BJ (cell line): ENCODE results near the gene EGF. TPM values are rescaled to one million over a fixed set of nuclear protein-coding genes. Genes with fewer than 3 reads are reported as not detected.

Experiments used
- CTCF ChIA-PET: fragments of 350-600 bp; formaldehyde crosslinking; extraction: SDS; loops from one replicate; lab custom pipeline; 2021; ENCODE audit warnings: antibody characterized with exemption, inconsistent platforms; lab: Yijun Ruan, JAX
- POLR2A ChIA-PET: fragments of 300-600 bp; sonication (Branson Sonifier 250); formaldehyde crosslinking; extraction: SDS; loops from one replicate; lab custom pipeline; 2021; ENCODE audit warnings: antibody characterized with exemption; lab: Charles Lee
- DNase-seq: peaks from one replicate; pipeline ENCODE4 v3.0.0-alpha.2; 2011; ENCODE audit warnings: low read depth
- H3K27me3 ChIP-seq: 2 replicates; pipeline ENCODE4 v1.6.0; 2011; ENCODE audit warnings: low read length; ENCODE audit not compliant: control insufficient read depth, insufficient read depth
- H3K36me3 ChIP-seq: 2 replicates; pipeline ENCODE4 v1.5.1; 2011; ENCODE audit warnings: low read length; ENCODE audit not compliant: control insufficient read depth, insufficient read depth
- H3K4me3 ChIP-seq: 2 replicates; pipeline ENCODE4 v1.5.1; 2011; ENCODE audit warnings: low read depth, mild to moderate bottlenecking, control low read depth, low read length
- polyA plus RNA-seq: library from polyadenylated mRNA; depleted of rRNA; stranded (reverse); fragments of >200 nt; gene quantifications from 2 replicates; pipeline ENCODE4 v1.2.3, GENCODE V29; 2011
- TF ChIP-seq, protein P1 (sequence below): IDR thresholded peaks from 2 replicates; pipeline ENCODE4 v1.5.1; 2011; ENCODE audit warnings: low read depth, mild to moderate bottlenecking, control low read depth, inconsistent platforms, low read length, moderate library complexity; ENCODE audit not compliant: insufficient read depth

The EGF gene
- polyA plus RNA-seq, 1 experiment: 3.2 TPM

DNA sequence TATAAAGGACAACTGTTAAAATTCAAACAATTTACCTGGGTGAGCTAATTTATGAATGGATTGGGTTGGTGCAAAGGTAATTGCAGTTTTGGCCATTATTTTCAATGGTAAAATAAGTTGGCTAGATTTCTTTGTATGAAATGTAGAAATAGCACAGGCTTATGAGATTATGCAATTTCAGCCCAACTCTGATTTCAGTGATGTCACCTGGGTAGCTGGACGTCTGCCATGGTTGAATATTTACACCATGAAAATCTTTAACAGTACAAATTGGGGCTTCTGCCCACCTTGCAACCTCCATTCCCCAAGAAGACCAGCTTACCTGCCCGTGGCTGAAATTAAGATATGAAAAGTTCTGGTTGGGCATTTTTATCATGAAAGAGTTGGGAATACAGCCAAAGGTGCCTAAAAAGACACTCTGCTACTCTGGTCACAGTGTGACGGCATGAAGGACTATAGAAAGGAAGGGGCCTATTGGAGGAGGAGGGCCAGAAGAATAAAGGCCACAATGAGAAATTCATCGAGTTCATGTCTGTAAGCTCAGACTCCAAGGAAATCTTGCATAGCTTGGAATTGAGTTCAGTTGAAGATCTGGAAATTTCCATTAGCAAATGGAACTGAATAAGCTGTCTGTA, 29.7 kb downstream of the EGF start:
- TF ChIP-seq, protein P1, sequence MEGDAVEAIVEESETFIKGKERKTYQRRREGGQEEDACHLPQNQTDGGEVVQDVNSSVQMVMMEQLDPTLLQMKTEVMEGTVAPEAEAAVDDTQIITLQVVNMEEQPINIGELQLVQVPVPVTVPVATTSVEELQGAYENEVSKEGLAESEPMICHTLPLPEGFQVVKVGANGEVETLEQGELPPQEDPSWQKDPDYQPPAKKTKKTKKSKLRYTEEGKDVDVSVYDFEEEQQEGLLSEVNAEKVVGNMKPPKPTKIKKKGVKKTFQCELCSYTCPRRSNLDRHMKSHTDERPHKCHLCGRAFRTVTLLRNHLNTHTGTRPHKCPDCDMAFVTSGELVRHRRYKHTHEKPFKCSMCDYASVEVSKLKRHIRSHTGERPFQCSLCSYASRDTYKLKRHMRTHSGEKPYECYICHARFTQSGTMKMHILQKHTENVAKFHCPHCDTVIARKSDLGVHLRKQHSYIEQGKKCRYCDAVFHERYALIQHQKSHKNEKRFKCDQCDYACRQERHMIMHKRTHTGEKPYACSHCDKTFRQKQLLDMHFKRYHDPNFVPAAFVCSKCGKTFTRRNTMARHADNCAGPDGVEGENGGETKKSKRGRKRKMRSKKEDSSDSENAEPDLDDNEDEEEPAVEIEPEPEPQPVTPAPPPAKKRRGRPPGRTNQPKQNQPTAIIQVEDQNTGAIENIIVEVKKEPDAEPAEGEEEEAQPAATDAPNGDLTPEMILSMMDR: no peak
- Histone ChIP-seq H3K36me3 (no peaks in the 10 kb centered on the region), H3K27me3 (no peaks in the 10 kb centered on the region), H3K4me3 (no peak overlapping the region)
- ChIA-PET CTCF (no interaction called here), POLR2A (interaction anchor here (0.6 kb wide), 1 partner anchor 556 kb away, joined by 3 read pairs; no protein-coding TSS in a partner anchor)
- no peak for DNase-seq

DNA sequence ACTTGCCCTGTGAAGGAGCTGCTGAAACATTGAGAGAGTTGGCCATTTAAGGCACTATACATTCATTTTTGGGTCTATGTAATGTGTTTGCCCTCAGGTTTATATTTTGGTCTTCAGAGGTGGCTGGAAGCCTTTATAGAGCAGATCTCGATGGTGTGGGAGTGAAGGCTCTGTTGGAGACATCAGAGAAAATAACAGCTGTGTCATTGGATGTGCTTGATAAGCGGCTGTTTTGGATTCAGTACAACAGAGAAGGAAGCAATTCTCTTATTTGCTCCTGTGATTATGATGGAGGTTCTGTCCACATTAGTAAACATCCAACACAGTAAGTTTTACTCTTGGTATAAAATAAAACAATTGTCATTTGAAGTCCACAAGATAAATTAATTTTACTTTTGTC, 31.1 kb downstream of the EGF start:
- H3K36me3 ChIP-seq: no peaks in the 10 kb centered on the region
- no peaks in the 10 kb centered on the region for H3K27me3 ChIP-seq
- TF ChIP-seq, protein P1: no peak
- ChIA-PET CTCF (interaction anchor here (1.0 kb wide), 1 partner anchor 11 kb away, joined by 3 read pairs; no protein-coding TSS in a partner anchor), POLR2A (no interaction called here)
- DNase-seq: no peak
- H3K4me3 ChIP-seq: no peak overlapping the region

- Histone ChIP-seq H3K27me3 (no peaks in the 10 kb centered on the region), H3K4me3 (no peak overlapping the region), H3K36me3 (no peaks in the 10 kb centered on the region)
- CTCF ChIA-PET: no interaction called here
- POLR2A ChIA-PET: no interaction called here
- TF ChIP-seq, protein P1: no peak
- DNase-seq: no peak
Measured at GRCh38 chr4:109944591-109944990, 31.9 kb downstream of the EGF start.

GRCh38 chr4:109945056-109945455, 32.4 kb downstream of the EGF start:
- POLR2A ChIA-PET: no interaction called here
- Histone ChIP-seq H3K36me3 (no peaks in the 10 kb centered on the region), H3K4me3 (no peak overlapping the region), H3K27me3 (no peaks in the 10 kb centered on the region)
- no peak for DNase-seq
- TF ChIP-seq, protein P1: no peak
- CTCF ChIA-PET: no interaction called here

GRCh38 chr4:109946120-109946519, 33.4 kb downstream of the EGF start:
- DNase-seq: no peak
- TF ChIP-seq, protein P1: no peak
- Histone ChIP-seq H3K36me3 (no peaks in the 10 kb centered on the region), H3K4me3 (no peak overlapping the region), H3K27me3 (no peaks in the 10 kb centered on the region)
- ChIA-PET POLR2A (no interaction called here), CTCF (interaction anchor here (0.6 kb wide), 1 partner anchor 526 kb away, joined by 4 read pairs; no protein-coding TSS in a partner anchor)
